Neuronal stem cell (in vitro differentiated cells): ENCODE data around the gene FLRT1.

Source experiments
- DNase-seq: peaks from one replicate; pipeline ENCODE4 v3.0.0-alpha.2; 2013; ENCODE audit warnings: low spot score
- H2AFZ ChIP-seq: one replicate; pipeline ENCODE4 v1.6.1; 2013; ENCODE audit warnings: mild to moderate bottlenecking, low read length, inconsistent platforms
- H2AK5ac ChIP-seq: 2 replicates; pipeline ENCODE4 v1.6.1; 2013; ENCODE audit warnings: low read depth, mild to moderate bottlenecking, inconsistent platforms, low read length, moderate library complexity, mixed read lengths
- H2BK120ac ChIP-seq: 2 replicates; pipeline ENCODE4 v1.6.1; 2013; ENCODE audit warnings: low read depth, mild to moderate bottlenecking, inconsistent platforms, low read length, moderate library complexity, mixed read lengths
- H2BK12ac ChIP-seq: one replicate; pipeline ENCODE4 v1.6.1; 2013; ENCODE audit warnings: low read length, inconsistent platforms
- H2BK15ac ChIP-seq: 2 replicates; pipeline ENCODE4 v1.6.1; 2013; ENCODE audit warnings: mild to moderate bottlenecking, low read length, inconsistent platforms, mixed read lengths
- H2BK5ac ChIP-seq: one replicate; pipeline ENCODE4 v1.6.1; 2013; ENCODE audit warnings: inconsistent platforms, mild to moderate bottlenecking, low read length, moderate library complexity
- H3K14ac ChIP-seq: one replicate; pipeline ENCODE4 v1.6.1; 2013; ENCODE audit warnings: low read length, inconsistent platforms
- H3K18ac ChIP-seq: 2 replicates; pipeline ENCODE4 v1.6.1; 2013; ENCODE audit warnings: low read length, inconsistent platforms
- H3K23ac ChIP-seq: 2 replicates; pipeline ENCODE4 v1.6.1; 2013; ENCODE audit warnings: low read depth, mild to moderate bottlenecking, mixed read lengths, low read length, inconsistent platforms; ENCODE audit not compliant: poor library complexity
- H3K27ac ChIP-seq: replicated peaks from 3 replicates; pipeline ENCODE4 v1.5.1; 2013; ENCODE audit warnings: low read length, inconsistent platforms
- H3K27me3 ChIP-seq, 3 experiments: 2 replicates each; pipeline ENCODE4 v1.6.1; 2013; ENCODE audit warnings: low read length in 3 of 3, mild to moderate bottlenecking in 2 of 3, inconsistent platforms in 1 of 3, low read depth in 1 of 3, mixed read lengths in 1 of 3, moderate library complexity in 1 of 3; ENCODE audit not compliant: control insufficient read depth in 3 of 3, insufficient read depth in 3 of 3
- H3K36me3 ChIP-seq, 2 donors: replicated peaks in 1 of 2; 2 replicates each; pipeline ENCODE4 v1.6.1; 2013; ENCODE audit warnings: low read length in 2 of 2; ENCODE audit not compliant: control insufficient read depth in 2 of 2, insufficient read depth in 2 of 2
- H3K4ac ChIP-seq: 2 replicates; pipeline ENCODE4 v1.6.1; 2013; ENCODE audit warnings: inconsistent platforms, mild to moderate bottlenecking, low read length, moderate library complexity
- H3K4me1 ChIP-seq, 2 donors: 1 replicate in 1 of 2; 2 replicates in 1 of 2; pipeline ENCODE4 v1.6.1; 2013; ENCODE audit warnings: low read length in 2 of 2, low read depth in 1 of 2; ENCODE audit not compliant: control insufficient read depth in 2 of 2, insufficient read depth in 1 of 2
- H3K4me2 ChIP-seq: one replicate; pipeline ENCODE4 v1.6.1; 2013; ENCODE audit warnings: mild to moderate bottlenecking, low read length, inconsistent platforms; ENCODE audit not compliant: insufficient read depth, poor library complexity, severe bottlenecking
- H3K4me3 ChIP-seq, 2 donors: 2 replicates each; pipeline ENCODE4 v1.5.1; 2013; ENCODE audit warnings: low read length in 2 of 2, mild to moderate bottlenecking in 2 of 2, inconsistent platforms in 1 of 2, moderate library complexity in 1 of 2
- H3K79me1 ChIP-seq: one replicate; pipeline ENCODE4 v1.6.1; 2013; ENCODE audit warnings: low read depth, mild to moderate bottlenecking, inconsistent platforms, low read length, moderate library complexity
- H3K9ac ChIP-seq: one replicate; pipeline ENCODE4 v1.6.1; 2013; ENCODE audit warnings: mild to moderate bottlenecking, low read depth, low read length, inconsistent platforms; ENCODE audit not compliant: poor library complexity
- H3K9me3 ChIP-seq, 2 donors: replicated peaks in 1 of 2; 2 replicates each; pipeline versions ENCODE3 to v1.6.1; 2013; ENCODE audit warnings: low read length in 2 of 2, mild to moderate bottlenecking in 2 of 2, inconsistent platforms in 1 of 2, low read depth in 1 of 2, mixed read lengths in 1 of 2, moderate library complexity in 1 of 2; ENCODE audit not compliant: control insufficient read depth in 2 of 2, insufficient read depth in 1 of 2
- H4K8ac ChIP-seq: one replicate; pipeline ENCODE4 v1.6.1; 2013; ENCODE audit warnings: low read depth, mild to moderate bottlenecking, inconsistent platforms, low read length, moderate library complexity
- H4K91ac ChIP-seq: one replicate; pipeline ENCODE4 v1.6.1; 2013; ENCODE audit warnings: low read length, low read depth, mild to moderate bottlenecking, inconsistent platforms; ENCODE audit not compliant: poor library complexity
- WGBS, 2 donors: extraction: QIAGEN DNeasy Blood & Tissue Kit; methylation state at CpG; one replicate each; pipeline ENCODE4 v1.1.7; 2013; ENCODE audit warnings: missing lambda C conversion rate in 2 of 2, mixed read lengths in 1 of 2; ENCODE audit not compliant: insufficient read length in 2 of 2, insufficient replicate concordance in 1 of 2; ENCODE audit errors: extremely low coverage in 2 of 2; 5-methylcytosine and 5-hydroxymethylcytosine counted together

FLRT1 gene

DNA sequence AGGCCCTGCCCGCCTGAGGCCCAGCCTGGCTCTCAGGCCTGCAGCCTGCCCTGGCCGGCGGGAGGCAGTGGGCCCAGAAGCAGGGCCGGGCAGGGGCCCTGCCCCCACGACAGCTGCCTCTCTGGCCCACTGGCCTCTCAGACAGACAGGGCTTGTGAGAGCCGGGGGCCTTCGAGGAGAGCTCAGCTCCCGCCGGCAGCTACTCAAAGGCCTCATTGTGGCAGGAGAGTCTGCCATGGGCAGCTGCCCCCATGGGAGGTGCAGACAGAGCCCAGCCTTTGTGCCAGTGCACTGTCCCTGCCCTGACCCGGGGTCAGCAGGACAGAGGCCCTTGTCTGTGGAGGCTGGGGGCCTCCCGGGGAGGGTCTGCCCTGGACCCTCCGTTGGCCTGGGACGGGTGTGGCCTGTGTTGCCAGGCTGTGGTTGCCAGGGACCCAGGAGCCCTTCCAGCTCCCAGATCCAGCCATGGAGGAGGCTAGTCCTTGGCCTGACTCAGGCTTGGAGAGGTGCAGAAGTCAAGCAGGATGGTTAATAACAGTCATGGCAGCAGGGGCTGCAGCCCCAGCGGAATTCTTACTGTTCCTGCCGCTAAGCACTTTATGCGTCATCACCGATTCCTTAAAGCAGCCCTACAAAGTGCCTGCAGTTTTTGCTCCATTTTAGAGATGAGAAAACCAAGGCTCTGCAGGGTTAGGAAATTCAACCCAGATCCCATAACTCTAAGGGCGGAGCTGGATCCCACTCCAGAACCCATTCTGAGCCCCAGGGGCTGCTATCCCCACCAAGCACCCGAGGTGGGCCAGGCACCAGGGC is 12.5 kb downstream of the FLRT1 start:
- Histone ChIP-seq H3K79me1 (no peaks in the 10 kb centered on the region), H3K36me3 (no peaks in the 10 kb centered on the region), H2BK5ac (no peak overlapping the region), H3K23ac (no peak overlapping the region), H3K14ac (peak overlapping the region; percentile 59), H3K27me3 (peaks cover 0 to 2% (median 0%) of the 10 kb centered on the region in 3 experiments), H2BK15ac (peak overlapping the region; percentile 28), H3K4me3 (no peak overlapping the region), H2BK120ac (no peak overlapping the region), H3K4ac (peak overlapping the region; percentile 69), H4K8ac (no peak overlapping the region), H3K9ac (peak overlapping the region; percentile 57), H2AK5ac (peak overlapping the region; percentile 98), H3K18ac (peak overlapping the region; percentile 85), H4K91ac (no peak overlapping the region), H3K4me2 (no peak overlapping the region), H3K27ac (peak overlapping the region; percentile 73), H2BK12ac (peak overlapping the region; percentile 93), H3K9me3 (no peaks in the 10 kb centered on the region), H2AFZ (peak overlapping the region; percentile 45), H3K4me1 (peaks cover 18 to 22% of the 10 kb centered on the region in 2 donors)
- DNase-seq = no peak
- WGBS, 2 donors = no CpG with 5 or more reads among the region's 19 CpGs

DNA sequence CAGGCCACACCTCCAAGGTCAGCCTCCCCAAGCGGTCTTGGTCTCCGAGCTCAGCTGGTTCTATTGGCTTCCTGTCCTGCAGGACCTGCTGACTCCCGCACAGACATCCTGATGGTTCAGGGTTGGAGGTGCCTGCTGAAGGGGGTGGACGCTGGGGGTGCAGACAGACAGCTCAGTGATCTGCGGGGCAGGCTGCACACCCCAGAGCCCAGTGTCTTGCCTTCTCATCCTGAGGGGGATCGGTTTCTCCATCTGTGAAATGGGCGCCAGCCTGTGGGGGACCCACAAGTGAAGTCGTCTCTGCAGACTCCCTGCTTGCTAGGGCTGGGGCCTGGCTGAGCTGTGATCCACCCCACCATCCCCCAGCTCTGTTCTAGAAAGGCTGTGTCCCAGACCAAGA is 13.8 kb downstream of the FLRT1 start:
- no peak for DNase-seq
- peak overlapping the region; percentile 32 for H3K4ac ChIP-seq

DNA sequence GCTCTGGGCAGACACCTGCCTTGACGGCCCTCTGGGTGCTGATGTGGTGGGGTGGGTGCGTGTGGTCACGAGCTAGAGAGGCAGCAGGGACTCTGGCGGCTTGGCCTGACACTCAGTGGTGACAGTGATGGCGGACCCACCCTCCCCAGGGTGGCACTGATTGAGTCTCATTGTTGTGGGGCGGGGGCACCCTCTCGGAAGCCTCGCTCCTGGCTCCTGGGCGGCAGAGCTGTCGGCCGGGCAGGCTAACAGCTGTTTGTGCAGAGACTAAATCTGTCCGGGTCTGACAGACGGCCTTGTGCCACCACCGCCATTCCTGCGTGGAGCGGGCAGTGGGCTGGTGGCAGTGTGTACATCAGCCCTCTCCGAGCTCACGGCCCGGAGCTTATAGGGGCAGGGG is 15.6 kb downstream of the FLRT1 start:
- peak overlapping the region; percentile 77 for H2BK15ac ChIP-seq
- H3K4me1 ChIP-seq = peaks cover 42 to 46% of the 10 kb centered on the region in 2 donors
- no peak overlapping the region for H4K8ac ChIP-seq
- peak overlapping the region; percentile 78 for H3K23ac ChIP-seq
- peaks cover 0 to 7% (median 0%) of the 10 kb centered on the region in 3 experiments for H3K27me3 ChIP-seq
- H3K36me3 ChIP-seq = no peaks in the 10 kb centered on the region
- peak overlapping the region; percentile 6 for H3K4ac ChIP-seq
- H2BK120ac ChIP-seq = no peak overlapping the region
- WGBS, 2 donors = no CpG with 5 or more reads among the region's 19 CpGs
- H2AFZ ChIP-seq = no peak overlapping the region
- peak overlapping the region; percentile 65 for H3K14ac ChIP-seq
- no peak overlapping the region for H2BK12ac ChIP-seq
- no peaks in the 10 kb centered on the region for H3K9me3 ChIP-seq
- H3K4me2 ChIP-seq = no peak overlapping the region
- peak overlapping the region; percentile 85 for H2AK5ac ChIP-seq
- H2BK5ac ChIP-seq = no peak overlapping the region
- H3K79me1 ChIP-seq = no peaks in the 10 kb centered on the region
- DNase-seq = no peak
- peak overlapping the region; percentile 9 for H3K9ac ChIP-seq
- no peak overlapping the region for H3K4me3 ChIP-seq
- H3K27ac ChIP-seq = no peak overlapping the region
- H3K18ac ChIP-seq = no peak overlapping the region
- no peak overlapping the region for H4K91ac ChIP-seq

More for the DNA sequence above, 13.8 kb downstream of the FLRT1 start:
- Histone ChIP-seq H3K27ac (no peak overlapping the region), H3K27me3 (peaks cover 0 to 4% (median 0%) of the 10 kb centered on the region in 3 experiments), H2BK12ac (no peak overlapping the region), H3K14ac (no peak overlapping the region), H3K23ac (peak overlapping the region; percentile 73), H3K9ac (no peak overlapping the region), H3K36me3 (no peaks in the 10 kb centered on the region), H4K8ac (no peak overlapping the region), H2BK120ac (no peak overlapping the region), H2AK5ac (peak overlapping the region; percentile 98), H3K4me1 (peaks cover 27 to 34% of the 10 kb centered on the region in 2 donors), H3K4me3 (no peak overlapping the region), H2BK15ac (peak overlapping the region; percentile 91), H3K9me3 (no peaks in the 10 kb centered on the region), H2BK5ac (peak overlapping the region; percentile 72), H3K18ac (peak overlapping the region; percentile 88), H4K91ac (no peak overlapping the region), H2AFZ (no peak overlapping the region), H3K4me2 (no peak overlapping the region), H3K79me1 (no peaks in the 10 kb centered on the region)
- WGBS, 2 donors = no CpG with 5 or more reads among the region's 8 CpGs

DNA sequence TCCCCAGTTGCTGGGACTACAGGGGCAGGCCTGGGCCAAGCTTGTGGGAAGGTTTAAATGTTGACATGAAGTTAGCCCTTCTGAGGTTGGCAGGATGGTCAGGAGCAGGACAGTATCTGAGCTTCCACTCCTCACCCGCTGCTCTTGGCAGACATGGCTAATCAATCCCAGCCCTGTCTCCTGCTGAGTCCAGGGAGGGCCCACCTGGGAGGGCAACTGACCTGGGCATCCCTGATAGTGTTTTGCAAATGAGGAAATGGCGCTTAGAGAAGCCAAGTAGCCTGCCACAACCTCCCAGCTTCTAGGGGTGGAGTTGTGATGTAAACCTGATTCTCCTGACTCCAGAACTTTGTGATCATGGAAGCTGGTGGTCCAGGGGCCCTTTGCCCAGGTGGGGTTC is 16.7 kb downstream of the FLRT1 start:
- no peaks in the 10 kb centered on the region for H3K79me1 ChIP-seq
- H3K4me1 ChIP-seq = peaks cover 41 to 43% of the 10 kb centered on the region in 2 donors
- H3K23ac ChIP-seq = no peak overlapping the region
- H3K9ac ChIP-seq = no peak overlapping the region
- H2AFZ ChIP-seq = no peak overlapping the region
- no peaks in the 10 kb centered on the region for H3K36me3 ChIP-seq
- no peak overlapping the region for H2BK5ac ChIP-seq
- no CpG with 5 or more reads among the region's 2 CpGs for WGBS, 2 donors
- no peak overlapping the region for H3K4me3 ChIP-seq
- peak overlapping the region; percentile 0 for H3K4me2 ChIP-seq
- no peaks in the 10 kb centered on the region for H3K9me3 ChIP-seq
- peak overlapping the region; percentile 73 for H2AK5ac ChIP-seq
- peak overlapping the region; percentile 73 for H3K18ac ChIP-seq
- H2BK15ac ChIP-seq = peak overlapping the region; percentile 92
- H3K27me3 ChIP-seq = peaks cover 0 to 7% (median 0%) of the 10 kb centered on the region in 3 experiments
- no peak for DNase-seq
- no peak overlapping the region for H3K14ac ChIP-seq
- H3K4ac ChIP-seq = no peak overlapping the region
- no peak overlapping the region for H2BK120ac ChIP-seq
- peak overlapping the region; percentile 56 for H4K8ac ChIP-seq
- no peak overlapping the region for H4K91ac ChIP-seq
- H3K27ac ChIP-seq = no peak overlapping the region
- no peak overlapping the region for H2BK12ac ChIP-seq
